ENCODE measurements around the gene DGUOK.
A peak's percentile ranks its signal among the peaks of the same experiment; 100 is the strongest.
"Not testable (repeated sequence)": the region's sequence is repeated elsewhere in the genome, so short reads cannot be mapped to it uniquely, and the experiment has no call there.

The DGUOK gene

GRCh38 chr2:73926493-73927327 lies at the start of gene DGUOK:
Gene DGUOK (plus strand): TSS chr2:73926880. CDS start chr2:73926911, 31 bp downstream.
- peak; percentile 62 to 98 (median 93) for DNase-seq

- no peak for DNase-seq
Measured at GRCh38 chr2:73877071-73877802, 49.4 kb upstream of the DGUOK start.

GRCh38 chr2:73877984-73878383 lies 48.7 kb upstream of the DGUOK start:
- not testable (repeated sequence) for DNase-seq

DNA sequence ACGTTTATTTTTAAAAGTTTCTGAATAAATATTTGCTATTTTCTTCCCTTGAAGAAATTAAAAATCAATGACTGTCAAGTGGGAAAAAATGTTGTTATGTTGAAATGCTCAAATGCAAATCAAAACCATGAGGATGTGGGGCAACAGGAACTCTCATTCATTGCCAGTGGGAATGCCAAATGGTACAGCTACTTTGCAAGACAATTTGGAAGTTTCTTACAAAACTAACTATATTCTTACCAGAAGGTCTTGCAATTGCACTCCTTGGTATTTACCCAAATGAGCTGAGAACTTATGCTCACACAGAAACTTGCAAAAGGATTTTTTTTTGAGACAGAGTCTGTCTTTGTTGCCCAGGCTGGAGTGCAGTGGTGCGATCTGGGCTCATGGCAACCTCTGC lies 41.3 kb upstream of the DGUOK start:
- DNase-seq: no peak

GRCh38 chr2:73886357-73886756 lies 40.3 kb upstream of the DGUOK start:
- no peak for DNase-seq

DNA sequence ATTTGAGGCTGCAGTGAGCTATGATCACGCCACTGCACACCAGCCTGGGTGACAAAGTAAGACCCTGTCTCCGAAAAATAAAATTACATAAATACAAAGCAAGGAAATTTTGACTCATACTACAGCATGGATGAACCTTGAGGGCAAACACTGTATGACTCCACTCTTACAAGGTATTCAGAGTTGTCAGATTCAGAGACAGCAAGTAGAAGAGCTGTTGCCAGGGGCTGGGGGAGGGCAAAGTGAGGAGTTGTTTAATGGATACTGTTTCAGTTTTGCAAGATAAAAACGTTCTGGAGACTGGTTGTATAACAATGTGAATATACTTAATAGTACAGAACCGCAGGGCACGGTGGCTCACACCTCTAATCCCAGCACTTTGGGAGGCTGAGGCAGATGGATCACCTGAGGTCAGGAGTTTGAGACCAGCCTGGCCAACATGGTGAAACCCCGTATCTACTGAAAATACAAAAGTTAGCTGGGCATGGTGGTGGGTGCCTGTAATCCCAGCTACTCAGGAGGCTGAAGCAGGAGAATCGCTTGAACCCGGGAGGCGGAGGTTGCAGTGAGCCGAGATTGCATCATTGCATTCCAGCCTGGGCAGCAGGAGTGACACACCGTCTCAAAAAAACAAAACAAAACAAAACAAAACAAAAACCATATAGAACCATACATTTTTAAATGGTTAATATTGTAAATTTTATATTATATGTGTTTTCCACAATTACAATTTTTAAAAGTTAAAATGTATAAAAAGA lies 38.9 kb upstream of the DGUOK start:
- not testable (repeated sequence) for DNase-seq

DNA sequence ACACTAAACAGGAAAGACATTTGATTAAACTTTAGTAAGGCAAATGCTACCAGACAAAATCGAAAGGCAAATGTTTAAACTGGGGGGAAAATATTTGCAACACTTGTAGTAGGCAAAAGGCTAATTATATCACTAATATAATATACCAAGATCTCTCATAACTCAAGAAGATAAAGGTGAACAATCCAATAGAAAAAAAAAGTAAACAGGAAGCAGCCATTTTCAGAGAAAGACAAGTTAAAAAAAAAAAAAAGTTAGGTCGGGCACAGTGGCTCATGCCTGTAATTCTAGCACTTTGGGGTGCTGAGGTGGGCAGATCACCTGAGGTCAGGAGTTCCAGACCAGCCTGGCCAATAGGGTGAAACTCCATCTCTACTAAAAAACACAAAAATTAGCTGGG lies 38.3 kb upstream of the DGUOK start:
- DNase-seq: no peak

- no peak for DNase-seq
Measured at GRCh38 chr2:73889206-73889605, 37.5 kb upstream of the DGUOK start.

GRCh38 chr2:73890301-73891092 lies 36.2 kb upstream of the DGUOK start:
- DNase-seq: no peak

- no peak for DNase-seq
Measured at GRCh38 chr2:73891276-73891901, 35.3 kb upstream of the DGUOK start.

GRCh38 chr2:73892631-73893329 lies 33.9 kb upstream of the DGUOK start, which contains the start of gene ACTG2:
Gene ACTG2 (plus strand): TSS chr2:73893008. CDS start chr2:73901312, 8,304 bp downstream.
- DNase-seq: no peak

DNA sequence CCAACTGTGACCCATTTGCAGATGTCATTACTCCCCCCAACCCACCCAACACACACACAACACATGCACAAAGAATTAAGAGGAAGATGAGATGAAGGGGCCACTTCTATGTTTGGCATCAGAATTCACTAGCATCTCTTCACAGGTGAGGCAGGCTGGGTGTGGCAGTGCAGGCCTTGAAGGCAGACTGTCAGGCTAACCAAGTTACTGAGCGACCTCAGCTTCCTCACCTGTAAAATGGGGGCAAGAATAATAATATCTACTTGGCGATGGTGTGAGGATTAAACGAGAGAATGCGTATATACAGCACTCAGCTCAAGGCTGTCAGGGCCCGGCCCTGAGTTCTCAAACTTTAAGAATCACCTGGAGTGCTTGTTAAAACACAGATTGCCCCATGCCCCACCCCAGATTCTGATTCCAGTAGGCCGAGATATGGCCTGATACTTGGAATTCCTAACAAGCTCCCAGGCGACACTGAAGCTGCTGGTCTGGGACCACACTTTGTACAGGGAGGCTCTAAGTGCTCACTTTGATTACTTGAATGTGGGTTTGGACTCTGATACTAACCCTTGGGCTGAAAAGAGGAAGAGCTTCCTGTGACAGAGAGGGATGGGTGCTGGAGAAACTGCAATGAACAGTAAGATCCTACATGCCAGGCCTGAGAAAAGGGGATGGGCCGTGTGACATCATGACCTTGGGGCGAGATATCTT lies 32.8 kb upstream of the DGUOK start:
- no peak for DNase-seq

DNA sequence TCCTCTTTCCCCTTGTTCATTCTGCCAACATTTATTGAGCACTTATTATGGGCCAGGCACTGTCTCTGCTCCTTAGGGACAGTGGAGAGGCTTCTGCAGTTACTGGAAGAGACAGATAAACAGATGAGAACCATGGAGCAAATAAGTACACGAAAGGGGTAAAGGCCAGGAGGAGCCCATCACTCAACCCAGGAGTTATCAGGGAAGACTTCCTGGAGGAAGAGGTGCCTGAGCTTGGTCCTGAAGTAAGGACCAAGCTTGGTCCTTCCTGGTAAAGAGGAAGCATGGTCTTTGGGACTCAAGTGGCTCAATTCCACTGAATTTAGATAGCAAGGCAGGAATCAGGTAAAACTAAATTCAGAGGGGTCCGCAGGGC lies 32.2 kb upstream of the DGUOK start:
- DNase-seq: no peak

DNA sequence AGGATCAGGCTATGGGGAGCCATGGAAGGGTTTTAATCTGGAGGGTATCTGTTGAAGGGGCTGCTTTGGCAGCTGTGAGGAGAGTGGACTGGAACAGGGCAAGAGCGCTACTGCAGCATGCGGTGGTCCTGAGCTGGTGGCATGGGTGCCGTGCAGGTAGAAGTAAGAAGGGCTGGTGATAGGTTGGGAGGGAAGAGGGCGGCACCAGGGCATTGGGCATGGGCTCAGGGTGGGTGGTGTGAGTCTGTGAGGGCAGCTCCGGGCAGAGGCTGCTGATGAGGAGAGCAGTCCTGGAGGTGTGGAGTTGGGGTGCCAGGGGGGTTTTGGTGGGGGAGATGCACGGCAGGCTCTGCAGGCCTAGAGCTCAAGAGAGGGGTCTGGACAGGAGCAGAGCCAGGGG lies 31.8 kb upstream of the DGUOK start:
- no peak for DNase-seq

GRCh38 chr2:73895473-73895872 lies 31.2 kb upstream of the DGUOK start:
- DNase-seq: peak in 1 of 58 donors; percentile 3

DNA sequence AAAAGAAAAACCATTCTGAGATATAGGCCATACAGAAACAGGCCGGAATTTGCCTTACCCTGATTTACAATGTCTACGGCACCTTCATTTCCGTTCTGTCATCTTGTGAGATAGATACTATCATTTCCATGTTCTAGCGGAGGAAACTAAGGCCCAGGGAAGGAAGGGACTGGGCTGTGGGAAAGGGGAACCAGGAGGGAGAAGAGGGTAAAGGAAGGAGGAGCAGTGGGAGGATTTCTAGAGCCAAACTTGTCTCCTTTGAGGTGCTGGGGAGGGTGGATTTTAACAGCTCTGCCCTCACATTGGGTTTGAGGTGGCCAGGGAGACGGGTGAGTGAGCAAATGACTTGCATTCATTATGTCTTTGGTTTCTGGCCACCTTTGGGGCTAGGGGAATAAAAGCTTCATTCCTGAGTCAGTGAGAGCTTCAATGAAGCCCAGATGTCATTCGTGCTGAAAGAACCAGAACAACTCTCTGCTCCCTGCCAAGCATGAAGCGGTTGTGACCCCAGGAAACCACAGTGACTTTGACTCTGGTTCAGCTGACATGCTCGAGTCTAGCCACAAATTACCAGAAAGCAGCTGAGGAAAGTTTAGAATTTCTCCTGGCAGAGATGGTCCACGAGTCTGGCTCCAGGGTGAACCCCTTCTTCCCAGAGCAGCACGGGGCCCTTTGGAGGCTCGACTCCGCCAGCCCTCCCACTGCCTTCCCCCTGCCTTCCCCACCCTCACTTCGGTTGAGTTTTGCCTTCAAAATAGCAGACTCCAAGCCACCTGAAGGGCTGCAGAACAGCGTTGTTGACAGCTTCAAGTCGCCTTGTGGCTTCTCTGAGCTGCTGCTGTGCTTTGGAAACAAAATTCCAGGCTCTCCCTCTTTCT lies 30.1 kb upstream of the DGUOK start:
- peak in 2 of 58 donors; percentile 4 to 30 for DNase-seq

- DNase-seq: no peak
Measured at GRCh38 chr2:73897240-73897583, 29.5 kb upstream of the DGUOK start.

DNA sequence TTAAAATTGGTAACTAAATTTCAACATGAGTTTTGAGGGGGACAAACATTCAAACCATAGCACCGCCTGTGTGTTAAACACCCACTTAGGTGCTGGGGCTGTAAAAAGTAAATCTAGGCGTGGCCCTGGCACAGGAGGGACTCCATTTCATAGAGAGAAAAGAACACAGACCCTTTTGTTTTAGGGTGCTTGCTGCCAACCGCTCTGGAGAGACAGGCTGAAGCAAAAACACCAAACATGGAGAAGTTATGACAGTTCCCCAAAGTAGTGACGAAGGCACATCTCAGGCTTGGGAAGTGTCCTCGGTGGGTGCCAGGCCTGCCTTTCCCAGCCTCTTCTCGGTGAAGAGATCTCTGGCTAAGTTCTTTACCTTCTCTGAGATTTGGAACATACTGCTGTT lies 28.7 kb upstream of the DGUOK start:
- no peak for DNase-seq
